ENCODE data around the gene KRT4.

- TF ChIP-seq CTCF (IDR thresholded peaks at IDR 0.05) (no peak), POLR2A (IDR thresholded peaks at IDR 0.05) (no peak)
These were observed 30.2 kb downstream of the KRT4 start for GRCh38 chr12:52783563-52784316.

Measured in testis (tissue), 2 donors.